Caco-2 (cell line): ENCODE results near the gene C22orf39. TPM values are rescaled to one million over a fixed set of nuclear protein-coding genes. Genes with fewer than 3 reads are reported as not detected.

Experiments
- BruUV-seq: library from RNA; stranded (reverse); fragments of 400-500 nt; replicated peaks from 2 replicates; lab custom pipeline; 2021; lab: Mats Ljungman, UMichigan
- CTCF ChIA-PET: fragments of 300-600 bp; sonication (Branson Sonifier 250); formaldehyde crosslinking; loops from one replicate; lab custom pipeline; 2022; ENCODE audit warnings: antibody characterized with exemption; lab: Charles Lee
- POLR2A ChIA-PET: fragments of 300-600 bp; sonication (Branson Sonifier 250); formaldehyde crosslinking; loops from one replicate; lab custom pipeline; 2022; ENCODE audit warnings: antibody characterized with exemption; lab: Charles Lee
- DNase-seq, 2 experiments: peaks; one replicate each; pipeline versions ENCODE4 v3.0.0 to v3.0.0-alpha.2; 2020 to 2022
- H3K27me3 ChIP-seq: replicated peaks from 2 replicates; pipeline ENCODE4 v1.6.0; 2011; ENCODE audit warnings: low read length; ENCODE audit not compliant: control insufficient read depth, insufficient read depth
- H3K36me3 ChIP-seq: 2 replicates; pipeline ENCODE4 v1.5.1; 2011; ENCODE audit warnings: low read length; ENCODE audit not compliant: control insufficient read depth, insufficient read depth
- H3K4me1 ChIP-seq: fragments of 250-450 bp; sonication (Bioruptor Pico); 2 replicates; pipeline ENCODE4 v1.5.1; 2020; ENCODE audit warnings: mild to moderate bottlenecking
- H3K4me3 ChIP-seq: 2 replicates; pipeline ENCODE4 v1.5.1; 2011; ENCODE audit warnings: low read depth, mild to moderate bottlenecking, control low read depth, low read length
- H3K9me3 ChIP-seq: fragments of 250-450 bp; sonication (Bioruptor Pico); 2 replicates; pipeline ENCODE4 v1.5.1; 2020; ENCODE audit warnings: mild to moderate bottlenecking, moderate library complexity
- H3K27ac Mint-ChIP-seq: one replicate; pipeline ENCODE4 v1.8.0; 2022; ENCODE audit warnings: mixed read lengths; ENCODE audit not compliant: unreplicated experiment
- H3K27me3 Mint-ChIP-seq: one replicate; pipeline ENCODE4 v1.8.0; 2022; ENCODE audit warnings: mixed read lengths; ENCODE audit not compliant: insufficient read depth, unreplicated experiment
- H3K36me3 Mint-ChIP-seq: one replicate; pipeline ENCODE4 v1.8.0; 2022; ENCODE audit warnings: mild to moderate bottlenecking, mixed read lengths; ENCODE audit not compliant: insufficient read depth, unreplicated experiment
- H3K4me1 Mint-ChIP-seq: one replicate; pipeline ENCODE4 v1.8.0; 2022; ENCODE audit warnings: low read depth, mixed read lengths; ENCODE audit not compliant: unreplicated experiment
- H3K4me3 Mint-ChIP-seq: one replicate; pipeline ENCODE4 v1.8.0; 2022; ENCODE audit warnings: mild to moderate bottlenecking, moderate library complexity, mixed read lengths; ENCODE audit not compliant: unreplicated experiment
- H3K9me3 Mint-ChIP-seq: one replicate; pipeline ENCODE4 v1.8.0; 2022; ENCODE audit warnings: mixed read lengths; ENCODE audit not compliant: unreplicated experiment
- intact Hi-C: fragments of 100-400 bp; cut with micrococcal nuclease; formaldehyde crosslinking; loops from one replicate; pipeline ENCODE4 v1.10.0; 2022; ENCODE audit not compliant: unreplicated experiment
- total RNA-seq: library from RNA; stranded (reverse); gene quantifications from 2 replicates; pipeline ENCODE4 v1.2.3, GENCODE V29; 2022
- TF ChIP-seq, protein P1 (sequence below), 2 experiments: fragments of 200-600 bp in 1 of 2; IDR thresholded peaks; 1 replicate in 1 of 2; 2 replicates in 1 of 2; pipeline versions ENCODE4 v1.5.1 to v1.8.0; 2011 to 2022; ENCODE audit warnings: antibody characterized with exemption in 1 of 2, control low read depth in 1 of 2, inconsistent platforms in 1 of 2, low read depth in 1 of 2, low read length in 1 of 2, mild to moderate bottlenecking in 1 of 2, moderate library complexity in 1 of 2; ENCODE audit not compliant: insufficient read depth in 1 of 2, severe bottlenecking in 1 of 2, unreplicated experiment in 1 of 2

The C22orf39 gene
- total RNA-seq, 1 experiment from 2014 or later: 36.1 TPM

- Mint-ChIP-seq H3K4me1 (peaks cover 15% of the 10 kb centered on the region), H3K36me3 (peaks cover 15% of the 10 kb centered on the region), H3K27me3 (no peaks in the 10 kb centered on the region), H3K9me3 (no peaks in the 10 kb centered on the region), H3K27ac (no peak overlapping the region), H3K4me3 (no peak overlapping the region)
- no peaks in the 10 kb centered on the region for H3K27me3 ChIP-seq
- ChIA-PET POLR2A (no interaction called here), CTCF (no interaction called here)
- H3K9me3 ChIP-seq: no peaks in the 10 kb centered on the region
- no peaks in the 10 kb centered on the region for H3K36me3 ChIP-seq
- no TSS peak for BruUV-seq
- intact Hi-C loops: no loop called here
- no peak for DNase-seq
- no peaks in the 10 kb centered on the region for H3K4me1 ChIP-seq
- TF ChIP-seq, protein P1, sequence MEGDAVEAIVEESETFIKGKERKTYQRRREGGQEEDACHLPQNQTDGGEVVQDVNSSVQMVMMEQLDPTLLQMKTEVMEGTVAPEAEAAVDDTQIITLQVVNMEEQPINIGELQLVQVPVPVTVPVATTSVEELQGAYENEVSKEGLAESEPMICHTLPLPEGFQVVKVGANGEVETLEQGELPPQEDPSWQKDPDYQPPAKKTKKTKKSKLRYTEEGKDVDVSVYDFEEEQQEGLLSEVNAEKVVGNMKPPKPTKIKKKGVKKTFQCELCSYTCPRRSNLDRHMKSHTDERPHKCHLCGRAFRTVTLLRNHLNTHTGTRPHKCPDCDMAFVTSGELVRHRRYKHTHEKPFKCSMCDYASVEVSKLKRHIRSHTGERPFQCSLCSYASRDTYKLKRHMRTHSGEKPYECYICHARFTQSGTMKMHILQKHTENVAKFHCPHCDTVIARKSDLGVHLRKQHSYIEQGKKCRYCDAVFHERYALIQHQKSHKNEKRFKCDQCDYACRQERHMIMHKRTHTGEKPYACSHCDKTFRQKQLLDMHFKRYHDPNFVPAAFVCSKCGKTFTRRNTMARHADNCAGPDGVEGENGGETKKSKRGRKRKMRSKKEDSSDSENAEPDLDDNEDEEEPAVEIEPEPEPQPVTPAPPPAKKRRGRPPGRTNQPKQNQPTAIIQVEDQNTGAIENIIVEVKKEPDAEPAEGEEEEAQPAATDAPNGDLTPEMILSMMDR (IDR thresholded peaks at IDR 0.05; ENCODE audit: insufficient read depth in 1 of 2, low read depth in 1 of 2, low read length in 1 of 2, severe bottlenecking in 1 of 2, unreplicated experiment in 1 of 2): no peak
- no peak overlapping the region for H3K4me3 ChIP-seq
Observed at GRCh38 chr22:19419086-19419463, 28.4 kb downstream of the C22orf39 start.

GRCh38 chr22:19412923-19413322 is 34.6 kb downstream of the C22orf39 start:
- DNase-seq: no peak
- no peaks in the 10 kb centered on the region for H3K9me3 ChIP-seq
- TF ChIP-seq, protein P1 (IDR thresholded peaks at IDR 0.05; ENCODE audit: insufficient read depth in 1 of 2, low read depth in 1 of 2, low read length in 1 of 2, severe bottlenecking in 1 of 2, unreplicated experiment in 1 of 2): no peak
- H3K4me3 Mint-ChIP-seq: no peak overlapping the region
- peak overlapping the region; percentile 6 for H3K27ac Mint-ChIP-seq
- CTCF ChIA-PET: no interaction called here
- no peaks in the 10 kb centered on the region for H3K27me3 Mint-ChIP-seq
- POLR2A ChIA-PET: no interaction called here
- intact Hi-C loops: no loop called here
- no peaks in the 10 kb centered on the region for H3K4me1 Mint-ChIP-seq
- no peaks in the 10 kb centered on the region for H3K9me3 Mint-ChIP-seq
- H3K36me3 Mint-ChIP-seq: peaks cover 18% of the 10 kb centered on the region
- no peaks in the 10 kb centered on the region for H3K4me1 ChIP-seq
- H3K27me3 ChIP-seq: no peaks in the 10 kb centered on the region
- BruUV-seq: no TSS peak
- no peak overlapping the region for H3K4me3 ChIP-seq
- no peaks in the 10 kb centered on the region; the same call in none of the 2 replicates for H3K36me3 ChIP-seq

GRCh38 chr22:19412478-19412877 is 35.0 kb downstream of the C22orf39 start:
- Mint-ChIP-seq H3K36me3 (peaks cover 23% of the 10 kb centered on the region), H3K4me1 (no peaks in the 10 kb centered on the region), H3K27me3 (no peaks in the 10 kb centered on the region), H3K27ac (peak overlapping the region; percentile 6), H3K9me3 (no peaks in the 10 kb centered on the region), H3K4me3 (no peak overlapping the region)
- H3K36me3 ChIP-seq: no peaks in the 10 kb centered on the region; the same call in none of the 2 replicates
- H3K4me1 ChIP-seq: no peaks in the 10 kb centered on the region
- no peaks in the 10 kb centered on the region for H3K27me3 ChIP-seq
- POLR2A ChIA-PET: interaction anchor here (0.6 kb wide), 1 partner anchor 144 kb away, joined by 4 read pairs; no protein-coding TSS in a partner anchor
- DNase-seq: no peak
- no TSS peak for BruUV-seq
- CTCF ChIA-PET: no interaction called here
- no peaks in the 10 kb centered on the region for H3K9me3 ChIP-seq
- H3K4me3 ChIP-seq: no peak overlapping the region
- TF ChIP-seq, protein P1 (IDR thresholded peaks at IDR 0.05; ENCODE audit: insufficient read depth in 1 of 2, low read depth in 1 of 2, low read length in 1 of 2, severe bottlenecking in 1 of 2, unreplicated experiment in 1 of 2): no peak
- intact Hi-C loops: no loop called here
